Sigmoid colon (tissue), 4 donors: ENCODE measurements around the gene ADGB.

Experiments used
- CTCF ChIP-seq, 4 experiments: fragments of 450-650 bp in 3 of 4; fragments of 200-600 bp in 1 of 4; IDR thresholded peaks; one replicate each; pipeline ENCODE4 v1.5.1; 2016 to 2019; ENCODE audit warnings: antibody characterized with exemption in 4 of 4, mild to moderate bottlenecking in 3 of 4, moderate library complexity in 2 of 4
- POLR2A ChIP-seq, 2 donors: fragments of 450-650 bp; IDR thresholded peaks; one replicate each; pipeline ENCODE4 v1.6.1; 2016; ENCODE audit warnings: antibody characterized with exemption in 2 of 2, mild to moderate bottlenecking in 2 of 2, moderate library complexity in 2 of 2
- POLR2AphosphoS5 ChIP-seq, 4 donors: sonication (generic); formaldehyde crosslinking; IDR thresholded peaks; one replicate each; pipeline ENCODE4 v1.6.1; 2017; ENCODE audit warnings: antibody characterized with exemption in 4 of 4

GRCh38 chr6:146650799-146651481 is 52.2 kb downstream of the ADGB start:
- TF ChIP-seq CTCF (IDR thresholded peaks at IDR 0.05) = no peak
- no peak for TF ChIP-seq POLR2A (IDR thresholded peaks at IDR 0.05)
- TF ChIP-seq POLR2AphosphoS5 (IDR thresholded peaks at IDR 0.05) = no peak
